Prostate gland (tissue), 2 donors: Measurements from ENCODE around the gene MOB1A.

Experiments
- POLR2A ChIP-seq: fragments of 450-650 bp; IDR thresholded peaks from one replicate; pipeline ENCODE4 v1.6.1; 2016; ENCODE audit warnings: antibody characterized with exemption, mild to moderate bottlenecking
- TF ChIP-seq, protein P1 (sequence below), 4 experiments: fragments of 200-600 bp in 2 of 4; fragments of 450-650 bp in 2 of 4; sonication (generic) in 2 of 4; IDR thresholded peaks; 1 replicate in 3 of 4; 2 replicates in 1 of 4; pipeline ENCODE4 v1.5.1; 2016 to 2019; ENCODE audit warnings: antibody characterized with exemption in 4 of 4, mild to moderate bottlenecking in 2 of 4, moderate library complexity in 2 of 4

- TF ChIP-seq POLR2A = no peak
- TF ChIP-seq, protein P1, sequence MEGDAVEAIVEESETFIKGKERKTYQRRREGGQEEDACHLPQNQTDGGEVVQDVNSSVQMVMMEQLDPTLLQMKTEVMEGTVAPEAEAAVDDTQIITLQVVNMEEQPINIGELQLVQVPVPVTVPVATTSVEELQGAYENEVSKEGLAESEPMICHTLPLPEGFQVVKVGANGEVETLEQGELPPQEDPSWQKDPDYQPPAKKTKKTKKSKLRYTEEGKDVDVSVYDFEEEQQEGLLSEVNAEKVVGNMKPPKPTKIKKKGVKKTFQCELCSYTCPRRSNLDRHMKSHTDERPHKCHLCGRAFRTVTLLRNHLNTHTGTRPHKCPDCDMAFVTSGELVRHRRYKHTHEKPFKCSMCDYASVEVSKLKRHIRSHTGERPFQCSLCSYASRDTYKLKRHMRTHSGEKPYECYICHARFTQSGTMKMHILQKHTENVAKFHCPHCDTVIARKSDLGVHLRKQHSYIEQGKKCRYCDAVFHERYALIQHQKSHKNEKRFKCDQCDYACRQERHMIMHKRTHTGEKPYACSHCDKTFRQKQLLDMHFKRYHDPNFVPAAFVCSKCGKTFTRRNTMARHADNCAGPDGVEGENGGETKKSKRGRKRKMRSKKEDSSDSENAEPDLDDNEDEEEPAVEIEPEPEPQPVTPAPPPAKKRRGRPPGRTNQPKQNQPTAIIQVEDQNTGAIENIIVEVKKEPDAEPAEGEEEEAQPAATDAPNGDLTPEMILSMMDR (IDR thresholded peaks at IDR 0.05) = no peak
Measured at GRCh38 chr2:74109551-74109950, 69.1 kb downstream of the MOB1A start.
